ENCODE results near the gene CACNA1E.

- TF ChIP-seq POLR2AphosphoS5 (IDR thresholded peaks at IDR 0.05; ENCODE audit: low read depth, low read length) (no peak), REST (IDR thresholded peaks at IDR 0.05; ENCODE audit: insufficient read depth in 1 of 2, low read depth in 2 of 2, low read length in 2 of 2) (no peak), TAF1 (IDR thresholded peaks at IDR 0.05; ENCODE audit: borderline replicate concordance, insufficient read depth, low read length) (no peak)
Observed at GRCh38 chr1:181816608-181817007, 333.3 kb downstream of the CACNA1E start.

All from PFSK-1 (cell line).